Right lobe of liver (tissue), 4 donors: ENCODE results near the gene NRSN2.

ENCODE experiments used
- CTCF ChIP-seq, 4 donors: fragments of 200-600 bp in 3 of 4; fragments of 450-650 bp in 1 of 4; IDR thresholded peaks; one replicate each; pipeline versions ENCODE4 v1.5.1 to v1.8.0; 2016 to 2022; ENCODE audit warnings: antibody characterized with exemption in 4 of 4, mild to moderate bottlenecking in 2 of 4
- POLR2A ChIP-seq: fragments of 450-650 bp; IDR thresholded peaks from one replicate; pipeline ENCODE4 v1.6.1; 2017; ENCODE audit warnings: antibody characterized with exemption, mild to moderate bottlenecking
- donor health status: DM: no; HTN: no; CAD: no.
- donor health status: DM: no; HTN: no; CAD: no.
- donor health status: DM: no; HTN: yes; CAD: no.

GRCh38 chr20:378961-379336 is 32.0 kb downstream of the NRSN2 start:
- TF ChIP-seq CTCF (IDR thresholded peaks at IDR 0.05): no peak
- TF ChIP-seq POLR2A: no peak
